Uterus (tissue), 4 donors: Measurements from ENCODE around the gene PNKD. TPM values are rescaled to one million over a fixed set of nuclear protein-coding genes. Genes with fewer than 3 reads are reported as not detected.

Source experiments
- DNase-seq, 2 donors: peaks; one replicate each; pipeline ENCODE4 v3.0.0-alpha.2; 2019 to 2020
- H3K27ac ChIP-seq, 2 donors: fragments of 200-600 bp; sonication (generic); 1 replicate in 1 of 2; 2 replicates in 1 of 2; pipeline ENCODE4 v1.5.1; 2016 to 2018
- H3K27me3 ChIP-seq, 2 donors: fragments of 200-600 bp; sonication (generic); one replicate each; pipeline ENCODE4 v1.5.1; 2018 to 2019; ENCODE audit warnings: control low read depth in 1 of 2
- H3K36me3 ChIP-seq, 2 donors: fragments of 200-600 bp; sonication (generic); one replicate each; pipeline ENCODE4 v1.5.1; 2019; ENCODE audit warnings: control low read depth in 1 of 2
- H3K4me1 ChIP-seq, 2 donors: fragments of 200-600 bp; sonication (generic); one replicate each; pipeline ENCODE4 v1.5.1; 2018 to 2019; ENCODE audit warnings: control low read depth in 1 of 2
- H3K4me3 ChIP-seq, 2 donors: fragments of 200-600 bp; sonication (generic); 1 replicate in 1 of 2; 2 replicates in 1 of 2; pipeline ENCODE4 v1.5.1; 2018 to 2019; ENCODE audit warnings: mild to moderate bottlenecking in 1 of 2
- H3K9me3 ChIP-seq, 2 donors: fragments of 200-600 bp; sonication (generic); one replicate each; pipeline ENCODE4 v1.5.1; 2019; ENCODE audit warnings: control low read depth in 1 of 2
- POLR2A ChIP-seq, 2 donors: fragments of 450-650 bp; IDR thresholded peaks; one replicate each; pipeline ENCODE4 v1.6.1; 2016; ENCODE audit warnings: antibody characterized with exemption in 2 of 2, mild to moderate bottlenecking in 1 of 2, moderate library complexity in 1 of 2
- intact Hi-C: fragments of 100-400 bp; cut with DNase I; formaldehyde crosslinking; loops from one replicate; pipeline ENCODE4 v1.15.1; 2023; ENCODE audit warnings: low total_unique reads
- total RNA-seq, 4 donors: library from RNA; depleted of rRNA in 3 of 4; stranded (reverse); fragments of >200 nt in 3 of 4; gene quantifications; one replicate each; pipeline versions ENCODE4 v1.1.0 to v1.2.4, GENCODE V29; 2014 to 2023
- TF ChIP-seq, protein P1 (sequence below), 4 experiments: fragments of 200-600 bp in 2 of 4; fragments of 450-650 bp in 2 of 4; sonication (generic) in 2 of 4; IDR thresholded peaks; one replicate each; pipeline ENCODE4 v1.5.1; 2016 to 2019; ENCODE audit warnings: antibody characterized with exemption in 4 of 4, mild to moderate bottlenecking in 2 of 4, moderate library complexity in 1 of 4
- donor health status: DM: yes; HTN: yes; CAD: no.

Gene PNKD
- total RNA-seq, 4 donors from 2014 or later: 11.8 to 47.8 (median 31.7) TPM

DNA sequence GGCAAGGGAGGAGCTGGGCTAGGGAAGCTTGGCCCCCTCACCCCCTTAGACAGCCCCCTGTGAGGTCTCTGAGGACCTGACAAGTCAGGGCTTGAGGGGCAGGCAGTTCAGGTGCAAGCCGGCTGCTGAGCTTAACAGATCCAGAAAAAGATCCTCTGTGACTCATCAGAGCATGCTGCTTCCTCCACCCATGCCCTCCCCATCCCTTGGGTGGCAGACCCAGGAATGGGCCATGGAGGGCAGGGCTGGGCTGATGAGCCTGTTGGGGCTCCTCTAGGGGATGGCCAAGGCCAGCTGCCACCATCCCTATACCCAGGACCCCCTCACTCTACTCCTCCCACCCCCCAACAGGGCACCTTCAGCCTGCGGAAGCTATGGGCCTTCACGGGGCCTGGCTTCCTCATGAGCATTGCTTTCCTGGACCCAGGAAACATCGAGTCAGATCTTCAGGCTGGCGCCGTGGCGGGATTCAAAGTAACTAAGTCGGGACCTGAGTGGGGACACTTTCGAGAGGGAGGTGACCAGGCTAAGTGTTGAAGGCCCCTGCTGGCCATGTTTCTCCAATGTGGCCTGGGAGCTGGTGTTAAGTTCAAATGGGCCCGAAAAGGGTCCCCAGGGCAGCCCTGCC lies 113.7 kb downstream of the PNKD start:
- intact Hi-C loops: no loop called here
- no peak for DNase-seq
- Histone ChIP-seq H3K27ac (no peak overlapping the region), H3K9me3 (no peaks in the 10 kb centered on the region), H3K27me3 (no peaks in the 10 kb centered on the region), H3K4me3 (no peak overlapping the region), H3K36me3 (no peaks in the 10 kb centered on the region), H3K4me1 (no peaks in the 10 kb centered on the region)
- TF ChIP-seq, protein P1, sequence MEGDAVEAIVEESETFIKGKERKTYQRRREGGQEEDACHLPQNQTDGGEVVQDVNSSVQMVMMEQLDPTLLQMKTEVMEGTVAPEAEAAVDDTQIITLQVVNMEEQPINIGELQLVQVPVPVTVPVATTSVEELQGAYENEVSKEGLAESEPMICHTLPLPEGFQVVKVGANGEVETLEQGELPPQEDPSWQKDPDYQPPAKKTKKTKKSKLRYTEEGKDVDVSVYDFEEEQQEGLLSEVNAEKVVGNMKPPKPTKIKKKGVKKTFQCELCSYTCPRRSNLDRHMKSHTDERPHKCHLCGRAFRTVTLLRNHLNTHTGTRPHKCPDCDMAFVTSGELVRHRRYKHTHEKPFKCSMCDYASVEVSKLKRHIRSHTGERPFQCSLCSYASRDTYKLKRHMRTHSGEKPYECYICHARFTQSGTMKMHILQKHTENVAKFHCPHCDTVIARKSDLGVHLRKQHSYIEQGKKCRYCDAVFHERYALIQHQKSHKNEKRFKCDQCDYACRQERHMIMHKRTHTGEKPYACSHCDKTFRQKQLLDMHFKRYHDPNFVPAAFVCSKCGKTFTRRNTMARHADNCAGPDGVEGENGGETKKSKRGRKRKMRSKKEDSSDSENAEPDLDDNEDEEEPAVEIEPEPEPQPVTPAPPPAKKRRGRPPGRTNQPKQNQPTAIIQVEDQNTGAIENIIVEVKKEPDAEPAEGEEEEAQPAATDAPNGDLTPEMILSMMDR (IDR thresholded peaks at IDR 0.05): no peak
- no peak for TF ChIP-seq POLR2A (IDR thresholded peaks at IDR 0.05)

GRCh38 chr2:218384975-218385374 lies 114.7 kb downstream of the PNKD start:
- TF ChIP-seq, protein P1 (IDR thresholded peaks at IDR 0.05): no peak
- no peak for TF ChIP-seq POLR2A (IDR thresholded peaks at IDR 0.05)
- Histone ChIP-seq H3K36me3 (no peaks in the 10 kb centered on the region), H3K27ac (no peak overlapping the region), H3K9me3 (no peaks in the 10 kb centered on the region), H3K4me1 (no peaks in the 10 kb centered on the region), H3K4me3 (no peak overlapping the region), H3K27me3 (no peaks in the 10 kb centered on the region)
- no peak for DNase-seq
- intact Hi-C loops: no loop called here

DNA sequence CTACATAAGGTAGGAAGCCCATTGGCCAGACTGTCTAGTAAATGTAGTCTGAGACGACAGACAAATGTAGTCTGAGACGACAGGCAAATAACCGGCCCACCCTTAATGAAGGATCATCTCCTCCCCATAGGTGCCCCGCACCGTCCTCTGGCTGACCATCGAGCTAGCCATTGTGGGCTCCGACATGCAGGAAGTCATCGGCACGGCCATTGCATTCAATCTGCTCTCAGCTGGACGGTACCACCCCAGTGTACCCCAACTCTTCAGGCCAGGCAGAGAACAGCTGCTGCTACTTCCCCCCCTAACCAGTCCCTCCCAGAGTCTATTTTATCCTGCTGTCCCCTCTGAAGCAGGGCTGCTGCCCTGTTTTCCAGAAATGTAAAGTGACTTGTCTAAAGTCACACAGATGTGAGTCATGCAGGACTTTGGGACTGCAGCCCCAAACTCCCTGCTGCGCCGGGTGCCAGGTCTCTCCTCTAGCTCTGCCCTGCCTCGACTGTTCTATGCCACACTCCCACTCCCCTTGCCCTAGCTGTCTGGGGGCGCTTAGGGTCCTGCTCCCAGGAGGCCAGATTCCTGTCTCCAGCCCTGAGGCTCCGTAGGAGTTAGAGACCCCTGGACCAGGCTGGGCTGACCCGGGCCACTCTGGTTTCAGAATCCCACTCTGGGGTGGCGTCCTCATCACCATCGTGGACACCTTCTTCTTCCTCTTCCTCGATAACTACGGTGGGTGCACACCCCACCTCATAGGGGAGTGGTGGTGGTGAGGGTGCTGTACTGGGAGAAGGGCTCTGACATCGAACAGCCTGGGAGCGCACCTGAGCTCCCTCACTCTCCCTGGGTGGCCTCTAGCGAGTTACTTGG lies 116.4 kb downstream of the PNKD start:
- no peaks in the 10 kb centered on the region for H3K36me3 ChIP-seq
- H3K27me3 ChIP-seq: no peaks in the 10 kb centered on the region
- no peak overlapping the region for H3K27ac ChIP-seq
- H3K9me3 ChIP-seq: no peaks in the 10 kb centered on the region
- no peak for DNase-seq
- TF ChIP-seq POLR2A (IDR thresholded peaks at IDR 0.05): no peak
- TF ChIP-seq, protein P1 (IDR thresholded peaks at IDR 0.05): no peak
- H3K4me3 ChIP-seq: no peak overlapping the region
- no peaks in the 10 kb centered on the region for H3K4me1 ChIP-seq
- intact Hi-C loops: no loop called here

- Histone ChIP-seq H3K36me3 (no peaks in the 10 kb centered on the region), H3K4me3 (peak overlapping the region; percentile 9 to 37), H3K27ac (no peak overlapping the region), H3K4me1 (no peaks in the 10 kb centered on the region), H3K9me3 (no peaks in the 10 kb centered on the region), H3K27me3 (no peaks in the 10 kb centered on the region)
- intact Hi-C loops: no loop called here
- peak in 1 of 2 donors; percentile 49 for DNase-seq
- TF ChIP-seq, protein P1 (IDR thresholded peaks at IDR 0.05): no peak
- TF ChIP-seq POLR2A (IDR thresholded peaks at IDR 0.05): peak in 1 of 2 donors; percentile 35
These were observed 117.3 kb downstream of the PNKD start for GRCh38 chr2:218387369-218388194.
